Thoracic aorta (tissue), 2 donors: Measurements from ENCODE around the gene CEP89. TPM values are rescaled to one million over a fixed set of nuclear protein-coding genes. Genes with fewer than 3 reads are reported as not detected.
"Not testable (repeated sequence)": the region's sequence is repeated elsewhere in the genome, so short reads cannot be mapped to it uniquely, and the experiment has no call there.

Experiments
- ATAC-seq: fragments of 150-250 bp; one replicate; pipeline ENCODE4 v1.8.0; 2017; ENCODE audit warnings: low read depth; ENCODE audit not compliant: insufficient number of reproducible peaks, low FRiP score
- DNase-seq: peaks from one replicate; pipeline ENCODE4 v3.0.0-alpha.2; 2020; ENCODE audit warnings: low spot score
- H3K27ac ChIP-seq, 2 donors: fragments of 200-600 bp; sonication (generic); 1 replicate in 1 of 2; 2 replicates in 1 of 2; pipeline ENCODE4 v1.5.1; 2016; ENCODE audit warnings: mild to moderate bottlenecking in 2 of 2, moderate library complexity in 2 of 2
- H3K27me3 ChIP-seq: fragments of 200-600 bp; sonication (generic); replicated peaks from 2 replicates; pipeline ENCODE4 v1.6.0; 2016; ENCODE audit warnings: mild to moderate bottlenecking; ENCODE audit not compliant: insufficient read depth
- H3K36me3 ChIP-seq: fragments of 200-600 bp; sonication (generic); one replicate; pipeline ENCODE4 v1.5.1; 2016
- H3K4me1 ChIP-seq, 2 donors: fragments of 200-600 bp; sonication (generic); 1 replicate in 1 of 2; 2 replicates in 1 of 2; pipeline versions ENCODE4 v1.5.1 to v1.6.0; 2016; ENCODE audit warnings: low read depth in 2 of 2, mild to moderate bottlenecking in 1 of 2; ENCODE audit not compliant: control insufficient read depth in 1 of 2
- H3K4me3 ChIP-seq: fragments of 200-600 bp; sonication (generic); 2 replicates; pipeline ENCODE4 v1.5.1; 2016; ENCODE audit warnings: mild to moderate bottlenecking
- H3K9me3 ChIP-seq: fragments of 200-600 bp; sonication (generic); 2 replicates; pipeline ENCODE4 v1.5.1; 2016
- total RNA-seq, 2 donors: library from RNA; depleted of rRNA; stranded (reverse); fragments of >200 nt; gene quantifications; one replicate each; pipeline versions ENCODE4 v1.1.0 to v1.2.3, GENCODE V29; 2016
- TF ChIP-seq, protein P1 (sequence below): fragments of 200-600 bp; sonication (generic); IDR thresholded peaks from one replicate; pipeline ENCODE4 v1.5.1; 2019; ENCODE audit warnings: antibody characterized with exemption

The CEP89 gene
- total RNA-seq, 2 donors from 2014 or later, result 20.5 to 26.1 TPM

- no peak overlapping the region for H3K27ac ChIP-seq
- no peaks in the 10 kb centered on the region for H3K4me1 ChIP-seq
- DNase-seq (no peak), ATAC-seq (no peak)
- H3K36me3 ChIP-seq, result no peaks in the 10 kb centered on the region
- no peak overlapping the region for H3K4me3 ChIP-seq
- no peaks in the 10 kb centered on the region for H3K9me3 ChIP-seq
- no peaks in the 10 kb centered on the region for H3K27me3 ChIP-seq
- TF ChIP-seq, protein P1, sequence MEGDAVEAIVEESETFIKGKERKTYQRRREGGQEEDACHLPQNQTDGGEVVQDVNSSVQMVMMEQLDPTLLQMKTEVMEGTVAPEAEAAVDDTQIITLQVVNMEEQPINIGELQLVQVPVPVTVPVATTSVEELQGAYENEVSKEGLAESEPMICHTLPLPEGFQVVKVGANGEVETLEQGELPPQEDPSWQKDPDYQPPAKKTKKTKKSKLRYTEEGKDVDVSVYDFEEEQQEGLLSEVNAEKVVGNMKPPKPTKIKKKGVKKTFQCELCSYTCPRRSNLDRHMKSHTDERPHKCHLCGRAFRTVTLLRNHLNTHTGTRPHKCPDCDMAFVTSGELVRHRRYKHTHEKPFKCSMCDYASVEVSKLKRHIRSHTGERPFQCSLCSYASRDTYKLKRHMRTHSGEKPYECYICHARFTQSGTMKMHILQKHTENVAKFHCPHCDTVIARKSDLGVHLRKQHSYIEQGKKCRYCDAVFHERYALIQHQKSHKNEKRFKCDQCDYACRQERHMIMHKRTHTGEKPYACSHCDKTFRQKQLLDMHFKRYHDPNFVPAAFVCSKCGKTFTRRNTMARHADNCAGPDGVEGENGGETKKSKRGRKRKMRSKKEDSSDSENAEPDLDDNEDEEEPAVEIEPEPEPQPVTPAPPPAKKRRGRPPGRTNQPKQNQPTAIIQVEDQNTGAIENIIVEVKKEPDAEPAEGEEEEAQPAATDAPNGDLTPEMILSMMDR, result no peak
Observed at GRCh38 chr19:32852216-32852615, 119.5 kb downstream of the CEP89 start.

- not testable (repeated sequence) for H3K9me3 ChIP-seq, ATAC-seq, H3K4me1 ChIP-seq, H3K27me3 ChIP-seq, H3K4me3 ChIP-seq, DNase-seq, H3K36me3 ChIP-seq, H3K27ac ChIP-seq
Observed at GRCh38 chr19:32848035-32848434, 123.7 kb downstream of the CEP89 start.

DNA sequence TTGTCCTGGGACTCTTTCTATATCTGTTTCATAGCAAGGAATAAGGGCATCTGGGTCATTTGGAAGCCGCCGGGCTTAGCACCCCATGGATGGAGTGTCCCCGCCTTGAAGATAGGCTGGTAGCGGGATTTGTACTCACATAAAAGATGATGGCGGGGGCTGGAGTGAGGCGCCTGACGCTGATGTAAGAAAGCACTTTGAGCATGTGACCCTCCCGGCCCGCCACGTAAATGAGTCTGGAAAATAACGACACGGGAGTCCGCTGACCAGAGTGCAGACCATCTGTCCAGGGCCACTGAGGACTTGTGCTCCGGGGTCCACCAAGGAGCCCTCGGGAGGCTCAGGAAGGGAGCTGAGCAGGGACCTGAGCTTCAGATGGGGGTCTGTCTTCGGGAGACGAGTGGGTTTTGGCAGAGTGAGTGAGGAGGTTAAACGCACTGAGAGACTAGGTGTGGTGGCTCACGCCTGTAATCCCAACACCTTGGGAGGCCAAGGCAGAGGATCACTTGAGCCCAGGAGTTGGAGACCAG, 128.0 kb downstream of the CEP89 start:
- DNase-seq, result no peak
- H3K4me3 ChIP-seq, result no peak overlapping the region
- no peaks in the 10 kb centered on the region for H3K27me3 ChIP-seq
- no peak overlapping the region for H3K27ac ChIP-seq
- TF ChIP-seq, protein P1, result no peak
- no peak for ATAC-seq
- peaks cover 11% of the 10 kb centered on the region for H3K9me3 ChIP-seq
- H3K4me1 ChIP-seq, result no peaks in the 10 kb centered on the region
- H3K36me3 ChIP-seq, result no peaks in the 10 kb centered on the region

GRCh38 chr19:32842061-32842460, 129.7 kb downstream of the CEP89 start:
- Histone ChIP-seq H3K9me3 (peaks cover 11% of the 10 kb centered on the region), H3K4me1 (no peaks in the 10 kb centered on the region), H3K27me3 (no peaks in the 10 kb centered on the region), H3K27ac (no peak overlapping the region), H3K4me3 (no peak overlapping the region), H3K36me3 (no peaks in the 10 kb centered on the region)
- TF ChIP-seq, protein P1, result no peak
- ATAC-seq (no peak), DNase-seq (no peak)

- Histone ChIP-seq H3K27ac (no peak overlapping the region), H3K4me1 (no peaks in the 10 kb centered on the region), H3K36me3 (no peaks in the 10 kb centered on the region), H3K9me3 (peaks cover 11% of the 10 kb centered on the region), H3K4me3 (no peak overlapping the region), H3K27me3 (no peaks in the 10 kb centered on the region)
- ATAC-seq, result no peak
- TF ChIP-seq, protein P1, result no peak
- no peak for DNase-seq
Observed at GRCh38 chr19:32837531-32837930, 134.2 kb downstream of the CEP89 start.

DNA sequence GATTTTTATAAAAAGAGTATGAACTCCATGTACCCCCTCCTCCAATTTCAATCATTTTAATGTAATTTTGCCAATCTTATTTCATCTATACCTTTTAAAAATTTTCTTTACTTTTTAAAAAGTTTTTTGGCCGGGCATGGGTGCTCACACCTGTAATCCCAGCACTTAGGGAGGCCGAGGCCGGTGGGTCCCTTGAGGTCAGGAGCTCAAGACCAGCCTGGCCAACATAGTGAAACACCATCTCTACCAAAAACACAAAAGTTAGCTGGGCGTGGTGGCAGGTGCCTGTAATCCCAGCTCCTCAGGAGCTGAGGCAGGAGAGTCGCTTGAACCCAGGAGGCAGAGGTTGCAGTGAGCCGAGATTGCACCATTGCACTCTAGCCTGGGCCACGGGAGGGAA, 138.4 kb downstream of the CEP89 start:
- not testable (repeated sequence) for H3K4me3 ChIP-seq, H3K9me3 ChIP-seq, ATAC-seq

DNA sequence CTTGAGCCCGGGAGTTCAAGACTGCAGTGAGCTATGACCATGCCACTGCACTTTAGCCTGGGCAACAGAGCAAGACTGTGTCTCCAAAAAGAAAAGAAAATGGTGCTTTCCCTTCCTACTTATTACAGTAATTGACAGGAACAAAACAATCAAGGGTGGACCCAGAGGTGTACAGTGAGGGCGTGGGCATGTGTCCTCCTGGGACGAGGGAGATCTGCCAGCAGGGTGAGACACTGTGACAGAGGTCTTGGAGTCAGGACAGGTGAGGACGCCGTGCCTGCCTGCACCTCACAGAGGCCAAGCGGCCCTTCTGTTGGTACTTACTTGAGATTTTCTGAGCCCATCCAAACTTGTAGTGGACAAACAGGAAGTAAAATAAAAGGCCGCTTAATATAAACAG, 138.9 kb downstream of the CEP89 start:
- H3K4me1 ChIP-seq, ATAC-seq, H3K4me3 ChIP-seq, H3K27ac ChIP-seq, DNase-seq, H3K36me3 ChIP-seq, H3K9me3 ChIP-seq, H3K27me3 ChIP-seq: not testable (repeated sequence)

More for the DNA sequence above, 138.4 kb downstream of the CEP89 start:
- H3K27me3 ChIP-seq, H3K36me3 ChIP-seq, H3K27ac ChIP-seq, DNase-seq, H3K4me1 ChIP-seq: not testable (repeated sequence)

- ATAC-seq, H3K27me3 ChIP-seq, H3K4me3 ChIP-seq, H3K27ac ChIP-seq, DNase-seq, H3K36me3 ChIP-seq, H3K4me1 ChIP-seq, H3K9me3 ChIP-seq: not testable (repeated sequence)
Observed at GRCh38 chr19:32832094-32832493, 139.7 kb downstream of the CEP89 start.
